Measurements from ENCODE around the gene POLQ.
"Not testable (repeated sequence)": the region's sequence is repeated elsewhere in the genome, so short reads cannot be mapped to it uniquely, and the experiment has no call there.

The POLQ gene

GRCh38 chr3:121505256-121505655 lies 40.5 kb downstream of the POLQ start:
- no peak for DNase-seq

- no peak for DNase-seq
Observed at GRCh38 chr3:121504618-121505017, 41.2 kb downstream of the POLQ start.

GRCh38 chr3:121496786-121497185 lies 49.0 kb downstream of the POLQ start:
- DNase-seq: no peak

GRCh38 chr3:121493431-121493830 lies 52.4 kb downstream of the POLQ start:
- DNase-seq: no peak

GRCh38 chr3:121491683-121492320 lies 54.0 kb downstream of the POLQ start:
- no peak for DNase-seq

GRCh38 chr3:121490161-121490560 lies 55.6 kb downstream of the POLQ start:
- DNase-seq: no peak

GRCh38 chr3:121488628-121489027 lies 57.2 kb downstream of the POLQ start:
- DNase-seq: no peak

GRCh38 chr3:121483290-121483689 lies 62.5 kb downstream of the POLQ start:
- no peak for DNase-seq

- DNase-seq: no peak
Observed at GRCh38 chr3:121482660-121483059, 63.1 kb downstream of the POLQ start.

GRCh38 chr3:121481106-121481880 lies 64.5 kb downstream of the POLQ start:
- no peak for DNase-seq

GRCh38 chr3:121477589-121477988 lies 68.2 kb downstream of the POLQ start:
- no peak for DNase-seq

GRCh38 chr3:121473001-121473400 lies 72.8 kb downstream of the POLQ start:
- DNase-seq: no peak

- DNase-seq: no peak
Observed at GRCh38 chr3:121467085-121467484, 78.7 kb downstream of the POLQ start.

GRCh38 chr3:121463745-121464144 lies 82.0 kb downstream of the POLQ start:
- DNase-seq: no peak

- no peak for DNase-seq
Observed at GRCh38 chr3:121462565-121462964, 83.2 kb downstream of the POLQ start.

- DNase-seq: not testable (repeated sequence)
Observed at GRCh38 chr3:121451752-121452151, 94.0 kb downstream of the POLQ start.

- DNase-seq: no peak
Observed at GRCh38 chr3:121443456-121443855, 102.3 kb downstream of the POLQ start.

- DNase-seq: no peak
Observed at GRCh38 chr3:121436641-121437040, 109.1 kb downstream of the POLQ start.

GRCh38 chr3:121436074-121436473 lies 109.7 kb downstream of the POLQ start:
- no peak for DNase-seq

- peak; percentile 6 for DNase-seq
Observed at GRCh38 chr3:121431726-121432517, 113.9 kb downstream of the POLQ start.

GRCh38 chr3:121430664-121431215 lies 115.0 kb downstream of the POLQ start:
- DNase-seq: no peak

GRCh38 chr3:121424549-121424948 lies 121.2 kb downstream of the POLQ start:
- no peak for DNase-seq

- no peak for DNase-seq
Observed at GRCh38 chr3:121418182-121418581, 127.6 kb downstream of the POLQ start.
